ENCODE data around the gene GALNT9. TPM values are rescaled to one million over a fixed set of nuclear protein-coding genes. Genes with fewer than 3 reads are reported as not detected.

Gene GALNT9
- total RNA-seq, 1 experiment from 2014 or later: 2.6 TPM

- no TSS peak for BruUV-seq (replicated peaks)
- no peaks in the 10 kb centered on the region for H4K20me1 ChIP-seq (ENCODE audit: insufficient read depth)
- no peaks in the 10 kb centered on the region; a peak in 1 of 4 replicates for H3K36me3 ChIP-seq (ENCODE audit: control insufficient read depth in 1 of 2, insufficient read depth in 2 of 2, low read length in 2 of 2)
- no peaks in the 10 kb centered on the region for H3K27me3 ChIP-seq (ENCODE audit: insufficient read depth, low read length)
- H3K9ac ChIP-seq (ENCODE audit: low read length): no peak overlapping the region
- intact Hi-C loops (cut with micrococcal nuclease): no loop called here
- no peaks in the 10 kb centered on the region for H3K9me3 ChIP-seq (ENCODE audit: control insufficient read depth in 1 of 2, insufficient read depth in 1 of 2, low read depth in 1 of 2, low read length in 2 of 2)
- CTCF ChIA-PET: no interaction called here
- TF ChIP-seq SP1 (IDR thresholded peaks at IDR 0.05; ENCODE audit: low read depth) (no peak), ZBTB33 (IDR thresholded peaks at IDR 0.05; ENCODE audit: extremely low read depth, insufficient replicate concordance, low read length) (no peak), EZH2phosphoT487 (IDR thresholded peaks at IDR 0.05; ENCODE audit: borderline replicate concordance) (no peak), MAX (IDR thresholded peaks at IDR 0.05) (no peak), SRF (IDR thresholded peaks at IDR 0.05; ENCODE audit: low read depth) (no peak), TCF7L2 (IDR thresholded peaks at IDR 0.05; ENCODE audit: borderline replicate concordance, extremely low read depth, insufficient read depth, insufficient read length) (no peak), ZFX (IDR thresholded peaks at IDR 0.05) (no peak), POLR2AphosphoS5 (IDR thresholded peaks at IDR 0.05; ENCODE audit: low read depth, low read length) (no peak)
- POLR2A ChIA-PET: no interaction called here
- H3K27ac ChIP-seq (ENCODE audit: low read depth, low read length): no peak overlapping the region
- DNase-seq (ENCODE audit: low read depth, low spot score) (no peak), ATAC-seq (no peak)
- no peak overlapping the region for H3K4me3 ChIP-seq (replicated peaks in 1 of 2; ENCODE audit: low read depth in 1 of 2, low read length in 2 of 2)
- no peak overlapping the region for H3K4me2 ChIP-seq (ENCODE audit: low read length)
- H3K79me2 ChIP-seq (ENCODE audit: insufficient read depth, low read length): no peaks in the 10 kb centered on the region
- H2AFZ ChIP-seq (ENCODE audit: low read depth, low read length, poor library complexity, severe bottlenecking): no peak overlapping the region
- H3K9me2 ChIP-seq (ENCODE audit: insufficient read depth): no peaks in the 10 kb centered on the region
- RAD21 ChIA-PET (ENCODE audit: low non-redundant PET in 1 of 2, low total read pairs in 2 of 2, uncharacterized antibody in 2 of 2, unreplicated experiment in 2 of 2): no interaction called here
- H3K4me1 ChIP-seq (ENCODE audit: control insufficient read depth in 1 of 2, insufficient read depth in 2 of 2, low read length in 2 of 2): no peaks in the 10 kb centered on the region
Observed at GRCh38 chr12:132248453-132249167, 80.8 kb downstream of the GALNT9 start.

Measured in HCT116 (cell line).